Upper lobe of left lung (tissue), 6 donors: ENCODE results near the gene PSIP1. TPM values are rescaled to one million over a fixed set of nuclear protein-coding genes. Genes with fewer than 3 reads are reported as not detected.

ENCODE experiments used
- ATAC-seq, 2 donors: fragments of 200-7000 bp; cut with Tn5 transposase; one replicate each; pipeline ENCODE4 v1.9.1; 2022; ENCODE audit warnings: mild to moderate bottlenecking in 2 of 2, moderate library complexity in 2 of 2; ENCODE audit not compliant: low FRiP score in 2 of 2
- DNase-seq, 2 donors: peaks; one replicate each; pipeline ENCODE4 v3.0.0-alpha.2; 2019 to 2020
- H3K27ac ChIP-seq, 4 donors: fragments of 200-600 bp; sonication (generic); one replicate each; pipeline ENCODE4 v1.5.1; 2016 to 2019
- H3K27me3 ChIP-seq, 4 donors: fragments of 200-600 bp; sonication (generic); one replicate each; pipeline ENCODE4 v1.5.1; 2017 to 2019
- H3K36me3 ChIP-seq, 4 donors: fragments of 200-600 bp; sonication (generic); one replicate each; pipeline ENCODE4 v1.5.1; 2016 to 2019
- H3K4me1 ChIP-seq, 4 donors: fragments of 200-600 bp; sonication (generic); one replicate each; pipeline ENCODE4 v1.5.1; 2018 to 2019
- H3K4me3 ChIP-seq, 4 donors: fragments of 200-600 bp; sonication (generic); one replicate each; pipeline ENCODE4 v1.5.1; 2017 to 2019; ENCODE audit warnings: mild to moderate bottlenecking in 2 of 4, moderate library complexity in 1 of 4
- H3K9me3 ChIP-seq, 4 donors: fragments of 200-600 bp; sonication (generic); one replicate each; pipeline ENCODE4 v1.5.1; 2018 to 2019
- EP300 ChIP-seq, 4 donors: sonication (generic); formaldehyde crosslinking; IDR thresholded peaks; one replicate each; pipeline ENCODE4 v1.5.1; 2017; ENCODE audit warnings: antibody characterized with exemption in 4 of 4, control low read depth in 2 of 4
- POLR2A ChIP-seq, 4 donors: fragments of 450-650 bp; IDR thresholded peaks; one replicate each; pipeline ENCODE4 v1.5.1; 2016 to 2017; ENCODE audit warnings: antibody characterized with exemption in 4 of 4, mild to moderate bottlenecking in 2 of 4
- POLR2AphosphoS5 ChIP-seq, 2 donors: sonication (generic); formaldehyde crosslinking; IDR thresholded peaks; one replicate each; pipeline ENCODE4 v1.5.1; 2017; ENCODE audit warnings: antibody characterized with exemption in 2 of 2
- WGBS, 2 donors: methylation state at CpG; one replicate each; pipeline ENCODE4 v1.1.5; 2017 to 2018; 5-methylcytosine and 5-hydroxymethylcytosine counted together
- total RNA-seq, 6 donors: library from RNA; depleted of rRNA in 4 of 6; stranded (reverse); fragments of >200 nt in 4 of 6; gene quantifications; one replicate each; pipeline versions ENCODE4 v1.1.0 to v1.2.1, GENCODE V29; 2016 to 2021
- TF ChIP-seq, protein P1 (sequence below), 6 experiments: fragments of 450-650 bp in 4 of 6; fragments of 200-600 bp in 2 of 6; sonication (generic) in 2 of 6; IDR thresholded peaks; one replicate each; pipeline ENCODE4 v1.5.1; 2016 to 2019; ENCODE audit warnings: antibody characterized with exemption in 6 of 6
- donor health status: DM: no; HTN: no; CAD: no; lungs with moderate emphysema.
- donor health status: DM: no; HTN: yes; CAD: no; lungs with severe emphysema.

Gene PSIP1
- total RNA-seq, 6 donors from 2014 or later, result 22.5 to 57.9 (median 27.8) TPM

DNA sequence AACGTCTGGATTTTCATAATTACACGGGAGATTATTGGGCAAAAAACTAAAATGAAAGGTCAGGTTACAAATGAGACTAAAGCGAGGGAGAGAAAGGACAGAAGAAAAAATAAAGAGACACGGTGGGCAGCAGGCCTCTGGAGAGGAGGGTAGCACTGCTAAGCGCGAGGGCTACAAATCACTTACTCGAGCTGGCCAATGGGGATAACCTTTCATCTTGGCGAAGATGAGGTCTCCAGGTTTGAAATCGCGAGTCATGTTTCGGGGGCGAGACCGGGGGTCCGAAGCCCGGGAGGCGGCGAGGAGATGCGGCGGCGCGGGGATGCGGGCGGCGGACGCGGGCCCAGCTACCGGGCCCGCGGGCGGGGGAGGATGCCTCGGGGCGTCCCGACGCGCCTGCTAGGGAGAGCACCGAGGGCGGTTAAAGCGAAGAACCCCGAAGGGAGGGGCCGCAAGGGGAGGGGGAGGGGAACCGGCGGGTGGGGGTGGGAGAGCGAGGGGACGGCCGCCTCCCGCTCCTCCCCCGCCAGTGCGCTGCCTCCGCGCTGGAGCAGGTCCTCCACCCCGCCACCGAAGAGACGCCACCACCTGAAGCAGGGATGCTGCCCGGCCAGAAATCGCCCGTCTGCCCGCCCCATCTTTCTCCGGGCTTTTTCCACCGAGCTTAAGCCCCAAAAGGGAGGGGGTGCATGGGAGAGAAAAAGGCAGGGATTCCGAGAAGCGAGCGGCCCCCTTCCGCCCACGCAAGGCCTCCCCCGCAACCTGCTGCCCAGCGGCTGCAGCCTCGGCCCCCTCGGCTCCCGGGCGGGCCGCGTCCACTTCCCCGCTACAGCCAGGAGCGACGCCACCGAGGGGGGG lies 610 bp downstream of the PSIP1 start:
- 2% methylated on average over 26 to 55 of the region's 76 CpGs for WGBS, 2 donors
- Histone ChIP-seq H3K27ac (peak overlapping the region; percentile 89 to 98 (median 94)), H3K4me3 (peak overlapping the region; percentile 77 to 99 (median 94)), H3K9me3 (no peaks in the 10 kb centered on the region), H3K36me3 (peaks cover 0 to 24% (median 2%) of the 10 kb centered on the region in 4 donors), H3K27me3 (no peaks in the 10 kb centered on the region), H3K4me1 (peaks cover 3 to 23% (median 14%) of the 10 kb centered on the region in 4 donors)
- TF ChIP-seq, protein P1, sequence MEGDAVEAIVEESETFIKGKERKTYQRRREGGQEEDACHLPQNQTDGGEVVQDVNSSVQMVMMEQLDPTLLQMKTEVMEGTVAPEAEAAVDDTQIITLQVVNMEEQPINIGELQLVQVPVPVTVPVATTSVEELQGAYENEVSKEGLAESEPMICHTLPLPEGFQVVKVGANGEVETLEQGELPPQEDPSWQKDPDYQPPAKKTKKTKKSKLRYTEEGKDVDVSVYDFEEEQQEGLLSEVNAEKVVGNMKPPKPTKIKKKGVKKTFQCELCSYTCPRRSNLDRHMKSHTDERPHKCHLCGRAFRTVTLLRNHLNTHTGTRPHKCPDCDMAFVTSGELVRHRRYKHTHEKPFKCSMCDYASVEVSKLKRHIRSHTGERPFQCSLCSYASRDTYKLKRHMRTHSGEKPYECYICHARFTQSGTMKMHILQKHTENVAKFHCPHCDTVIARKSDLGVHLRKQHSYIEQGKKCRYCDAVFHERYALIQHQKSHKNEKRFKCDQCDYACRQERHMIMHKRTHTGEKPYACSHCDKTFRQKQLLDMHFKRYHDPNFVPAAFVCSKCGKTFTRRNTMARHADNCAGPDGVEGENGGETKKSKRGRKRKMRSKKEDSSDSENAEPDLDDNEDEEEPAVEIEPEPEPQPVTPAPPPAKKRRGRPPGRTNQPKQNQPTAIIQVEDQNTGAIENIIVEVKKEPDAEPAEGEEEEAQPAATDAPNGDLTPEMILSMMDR (IDR thresholded peaks at IDR 0.05), result no peak
- TF ChIP-seq POLR2AphosphoS5 (IDR thresholded peaks at IDR 0.05), result no peak
- TF ChIP-seq POLR2A (IDR thresholded peaks at IDR 0.05), result no peak
- no peak for TF ChIP-seq EP300 (IDR thresholded peaks at IDR 0.05)
- DNase-seq (peak; percentile 39 to 87), ATAC-seq (peak; percentile 52 to 87)

DNA sequence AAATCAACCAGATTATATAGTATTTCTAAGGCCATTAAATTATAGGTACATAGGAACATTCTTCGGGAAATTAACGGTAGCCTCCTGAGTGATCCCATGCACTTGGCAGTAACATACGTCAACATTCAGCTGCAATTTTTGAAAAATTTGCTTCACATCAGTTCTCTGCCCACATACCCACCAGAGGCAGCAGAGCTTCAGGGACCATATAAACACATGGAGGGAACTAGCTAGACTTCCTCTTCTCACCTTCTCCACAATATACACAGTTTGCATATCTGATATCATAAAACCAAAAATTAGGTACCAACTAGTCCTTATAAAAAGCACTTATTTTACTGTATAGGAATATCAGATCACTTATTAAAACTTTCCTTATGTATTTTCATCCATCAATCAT lies 4.8 kb downstream of the PSIP1 start:
- no peak overlapping the region for H3K27ac ChIP-seq
- no peaks in the 10 kb centered on the region for H3K27me3 ChIP-seq
- H3K9me3 ChIP-seq, result no peaks in the 10 kb centered on the region
- TF ChIP-seq POLR2AphosphoS5 (IDR thresholded peaks at IDR 0.05) (no peak), EP300 (IDR thresholded peaks at IDR 0.05) (no peak), POLR2A (IDR thresholded peaks at IDR 0.05) (no peak)
- TF ChIP-seq, protein P1 (IDR thresholded peaks at IDR 0.05), result no peak
- peaks cover 4 to 17% (median 10%) of the 10 kb centered on the region in 4 donors for H3K4me1 ChIP-seq
- 77 to 89% methylated on average over 3 of the region's 3 CpGs for WGBS, 2 donors
- ATAC-seq, result no peak
- H3K4me3 ChIP-seq, result no peak overlapping the region
- peaks cover 0 to 39% (median 2%) of the 10 kb centered on the region in 4 donors for H3K36me3 ChIP-seq
- no peak for DNase-seq

DNA sequence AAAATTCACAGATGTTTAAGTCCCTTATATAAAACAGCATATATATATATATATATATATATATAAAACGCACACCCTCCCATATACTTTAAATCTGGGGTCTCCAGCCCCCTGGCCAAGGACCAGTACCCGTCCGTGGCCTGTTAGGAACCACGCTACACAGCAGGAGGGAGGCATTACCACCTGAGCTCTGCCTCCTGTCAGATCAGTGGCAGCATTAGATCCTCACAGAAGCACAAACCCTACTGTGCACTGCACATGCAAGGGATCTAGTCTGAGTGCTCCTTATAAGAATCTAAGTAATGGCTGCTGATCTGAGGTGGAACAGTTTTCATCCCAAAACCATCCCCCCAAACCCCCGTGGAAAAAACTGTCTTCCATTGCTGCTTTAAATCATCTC lies 9.0 kb downstream of the PSIP1 start:
- no peak overlapping the region for H3K27ac ChIP-seq
- WGBS, 2 donors, result 86 to 89% methylated on average over 5 of the region's 5 CpGs

DNA sequence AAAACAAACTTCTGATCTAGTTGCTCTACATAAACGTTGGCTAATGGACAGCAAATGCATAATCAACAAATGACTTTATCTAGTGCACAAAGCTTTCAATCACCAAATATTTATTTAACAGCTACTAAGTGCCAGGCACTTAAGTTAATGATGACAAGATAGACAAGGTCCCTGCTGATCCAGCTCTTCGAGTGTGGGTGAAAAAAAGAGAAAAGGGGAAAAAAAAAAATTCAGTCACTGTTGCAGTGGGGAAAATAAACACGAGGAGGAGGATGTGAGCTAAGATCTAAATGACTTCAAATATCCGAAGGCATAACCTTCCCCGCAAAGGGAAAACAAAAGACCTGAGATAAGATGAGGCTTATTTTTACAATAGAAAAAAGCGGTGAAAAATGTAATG lies 9.6 kb downstream of the PSIP1 start:
- 43 to 49% methylated on average over 6 of the region's 6 CpGs for WGBS, 2 donors
- no peak for DNase-seq

More for the DNA sequence above, 9.0 kb downstream of the PSIP1 start:
- H3K9me3 ChIP-seq, result no peaks in the 10 kb centered on the region
- DNase-seq (no peak), ATAC-seq (no peak)
- TF ChIP-seq POLR2A (IDR thresholded peaks at IDR 0.05), result no peak
- TF ChIP-seq EP300 (IDR thresholded peaks at IDR 0.05), result no peak
- TF ChIP-seq, protein P1 (IDR thresholded peaks at IDR 0.05), result no peak
- no peak for TF ChIP-seq POLR2AphosphoS5 (IDR thresholded peaks at IDR 0.05)
- H3K27me3 ChIP-seq, result no peaks in the 10 kb centered on the region
- H3K4me3 ChIP-seq, result no peak overlapping the region
- peaks cover 0 to 29% (median 1%) of the 10 kb centered on the region in 4 donors for H3K36me3 ChIP-seq
- H3K4me1 ChIP-seq, result peaks cover 0 to 2% (median 0%) of the 10 kb centered on the region in 4 donors

More for the DNA sequence above, 9.6 kb downstream of the PSIP1 start:
- Histone ChIP-seq H3K27me3 (no peaks in the 10 kb centered on the region), H3K9me3 (no peaks in the 10 kb centered on the region), H3K36me3 (peaks cover 0 to 23% (median 1%) of the 10 kb centered on the region in 4 donors), H3K4me3 (no peak overlapping the region), H3K4me1 (peaks cover 0 to 2% (median 0%) of the 10 kb centered on the region in 4 donors), H3K27ac (no peak overlapping the region)
- no peak for ATAC-seq
- TF ChIP-seq POLR2A (IDR thresholded peaks at IDR 0.05) (no peak), POLR2AphosphoS5 (IDR thresholded peaks at IDR 0.05) (no peak), EP300 (IDR thresholded peaks at IDR 0.05) (no peak)
- TF ChIP-seq, protein P1 (IDR thresholded peaks at IDR 0.05), result peak in 1 of 6 experiments; percentile 8
